AG08395 (cell line): Measurements from ENCODE around the gene SRCIN1.

Source experiments
- DNase-seq: peaks from one replicate; pipeline ENCODE4 v3.0.0; 2012; ENCODE audit warnings: mixed read lengths, low spot score

Gene SRCIN1

GRCh38 chr17:38583176-38583575 is 22.6 kb downstream of the SRCIN1 start:
- no peak for DNase-seq

- no peak for DNase-seq
Measured at GRCh38 chr17:38582069-38582468, 23.7 kb downstream of the SRCIN1 start.

- DNase-seq, result peak; percentile 60
Measured at GRCh38 chr17:38579934-38580333, 25.8 kb downstream of the SRCIN1 start.

GRCh38 chr17:38579083-38579480 is 26.7 kb downstream of the SRCIN1 start:
- no peak for DNase-seq

GRCh38 chr17:38578229-38579082 is 27.3 kb downstream of the SRCIN1 start:
- DNase-seq, result no peak

- DNase-seq, result no peak
Measured at GRCh38 chr17:38577645-38578173, 28.0 kb downstream of the SRCIN1 start.

- no peak for DNase-seq
Measured at GRCh38 chr17:38577244-38577643, 28.5 kb downstream of the SRCIN1 start.

GRCh38 chr17:38575781-38576180 is 30.0 kb downstream of the SRCIN1 start:
- DNase-seq, result no peak

- DNase-seq, result no peak
Measured at GRCh38 chr17:38574712-38575111, 31.0 kb downstream of the SRCIN1 start.

- DNase-seq, result peak; percentile 20
Measured at GRCh38 chr17:38572669-38573365, 32.9 kb downstream of the SRCIN1 start.

- DNase-seq, result no peak
Measured at GRCh38 chr17:38571833-38572668, 33.7 kb downstream of the SRCIN1 start.

GRCh38 chr17:38569701-38570512 is 35.8 kb downstream of the SRCIN1 start:
- DNase-seq, result no peak

- DNase-seq, result no peak
Measured at GRCh38 chr17:38568845-38569510, 36.8 kb downstream of the SRCIN1 start.

- no peak for DNase-seq
Measured at GRCh38 chr17:38568274-38568673, 37.5 kb downstream of the SRCIN1 start.

- no peak for DNase-seq
Measured at GRCh38 chr17:38567350-38567749, 38.4 kb downstream of the SRCIN1 start.

GRCh38 chr17:38566666-38567031 is 39.1 kb downstream of the SRCIN1 start:
- DNase-seq, result no peak

- DNase-seq, result no peak
Measured at GRCh38 chr17:38565853-38566665, 39.7 kb downstream of the SRCIN1 start.

GRCh38 chr17:38564869-38565268 is 40.9 kb downstream of the SRCIN1 start:
- no peak for DNase-seq

- DNase-seq, result no peak
Measured at GRCh38 chr17:38564254-38564837, 41.4 kb downstream of the SRCIN1 start.
